Fibroblast of the aortic adventitia (primary cell): ENCODE measurements around the gene RHBDL2. TPM values are rescaled to one million over a fixed set of nuclear protein-coding genes. Genes with fewer than 3 reads are reported as not detected.

Source experiments
- DNase-seq: peaks from one replicate; pipeline ENCODE4 v3.0.0-alpha.2; 2010; ENCODE audit warnings: low read depth
- H3K4me3 ChIP-seq: 2 replicates; pipeline ENCODE4 v1.5.1; 2011; ENCODE audit warnings: low read depth, mild to moderate bottlenecking, control low read depth, low read length, moderate library complexity
- total RNA-seq: library from RNA; depleted of rRNA; stranded (reverse); fragments of >200 nt; gene quantifications from 2 replicates; pipeline ENCODE4 v1.2.3, GENCODE V29; 2012; ENCODE audit warnings: low replicate concordance
- TF ChIP-seq, protein P1 (sequence below): IDR thresholded peaks from 2 replicates; pipeline ENCODE4 v1.5.1; 2011; ENCODE audit warnings: mild to moderate bottlenecking, low read length, control low read depth, inconsistent platforms; ENCODE audit not compliant: insufficient read depth

RHBDL2 gene
- total RNA-seq, 1 donor: 0.81 TPM

GRCh38 chr1:38950553-38950952 is 8.9 kb upstream of the RHBDL2 start:
- H3K4me3 ChIP-seq: no peak overlapping the region
- DNase-seq: no peak
- TF ChIP-seq, protein P1, sequence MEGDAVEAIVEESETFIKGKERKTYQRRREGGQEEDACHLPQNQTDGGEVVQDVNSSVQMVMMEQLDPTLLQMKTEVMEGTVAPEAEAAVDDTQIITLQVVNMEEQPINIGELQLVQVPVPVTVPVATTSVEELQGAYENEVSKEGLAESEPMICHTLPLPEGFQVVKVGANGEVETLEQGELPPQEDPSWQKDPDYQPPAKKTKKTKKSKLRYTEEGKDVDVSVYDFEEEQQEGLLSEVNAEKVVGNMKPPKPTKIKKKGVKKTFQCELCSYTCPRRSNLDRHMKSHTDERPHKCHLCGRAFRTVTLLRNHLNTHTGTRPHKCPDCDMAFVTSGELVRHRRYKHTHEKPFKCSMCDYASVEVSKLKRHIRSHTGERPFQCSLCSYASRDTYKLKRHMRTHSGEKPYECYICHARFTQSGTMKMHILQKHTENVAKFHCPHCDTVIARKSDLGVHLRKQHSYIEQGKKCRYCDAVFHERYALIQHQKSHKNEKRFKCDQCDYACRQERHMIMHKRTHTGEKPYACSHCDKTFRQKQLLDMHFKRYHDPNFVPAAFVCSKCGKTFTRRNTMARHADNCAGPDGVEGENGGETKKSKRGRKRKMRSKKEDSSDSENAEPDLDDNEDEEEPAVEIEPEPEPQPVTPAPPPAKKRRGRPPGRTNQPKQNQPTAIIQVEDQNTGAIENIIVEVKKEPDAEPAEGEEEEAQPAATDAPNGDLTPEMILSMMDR: no peak

DNA sequence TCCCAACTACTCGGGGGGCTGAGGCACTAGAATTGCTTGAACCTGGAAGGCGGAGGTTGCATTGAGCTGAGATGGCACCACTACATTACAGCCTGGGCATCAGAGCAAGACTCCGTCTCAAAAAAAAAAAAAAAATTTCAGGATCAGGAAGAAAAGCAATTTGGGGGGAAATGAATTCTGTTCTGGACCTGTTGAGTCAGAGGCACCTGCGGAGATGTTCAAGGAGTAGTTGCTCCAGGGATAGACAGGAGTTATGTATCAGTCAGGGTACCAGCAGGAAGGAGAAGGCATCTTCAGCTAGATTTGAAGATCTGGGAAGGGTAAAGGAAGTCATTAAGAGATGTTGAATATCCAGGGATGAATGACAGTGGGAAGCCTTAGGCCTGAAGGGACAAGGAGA is 2.9 kb upstream of the RHBDL2 start:
- TF ChIP-seq, protein P1: no peak
- no peak for DNase-seq
- H3K4me3 ChIP-seq: no peak overlapping the region

DNA sequence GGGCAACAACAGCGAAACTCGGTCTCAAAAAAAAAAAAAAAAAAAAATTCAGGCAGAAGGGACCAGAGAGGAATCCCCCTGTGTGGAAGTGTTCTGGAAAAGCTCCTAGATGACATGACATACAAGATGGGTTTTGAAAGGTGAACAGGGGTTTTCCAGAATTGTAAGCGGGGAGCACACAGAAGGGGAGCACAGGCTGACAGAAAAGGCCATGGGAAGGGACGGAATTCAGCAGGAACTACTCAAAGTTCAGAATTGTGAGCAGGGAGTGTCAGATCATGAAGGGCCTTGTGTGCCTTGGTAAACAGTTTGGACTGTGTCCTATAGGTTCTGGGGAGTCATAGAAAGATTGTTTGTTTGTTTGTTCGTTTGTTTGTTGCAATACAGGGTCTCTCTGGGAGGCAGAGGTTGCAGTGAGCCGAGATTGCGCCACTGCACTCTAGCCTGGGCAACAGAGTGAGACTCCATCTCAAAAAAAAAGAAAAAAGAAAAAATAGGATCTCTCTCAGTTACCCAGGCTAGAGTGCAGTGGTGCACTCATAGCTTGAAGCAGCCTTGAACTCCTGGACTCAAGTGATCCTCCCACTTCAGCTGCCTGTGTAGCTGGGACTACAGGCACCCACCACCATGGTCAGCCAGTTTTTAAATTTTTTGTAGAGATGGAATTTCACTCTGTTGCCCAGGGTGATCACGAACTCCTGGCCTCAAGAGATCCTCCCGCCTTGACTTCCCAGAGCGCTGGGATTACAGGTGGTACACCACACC is 1.2 kb upstream of the RHBDL2 start:
- DNase-seq: no peak
- TF ChIP-seq, protein P1: no peak
- H3K4me3 ChIP-seq: no peak overlapping the region

DNA sequence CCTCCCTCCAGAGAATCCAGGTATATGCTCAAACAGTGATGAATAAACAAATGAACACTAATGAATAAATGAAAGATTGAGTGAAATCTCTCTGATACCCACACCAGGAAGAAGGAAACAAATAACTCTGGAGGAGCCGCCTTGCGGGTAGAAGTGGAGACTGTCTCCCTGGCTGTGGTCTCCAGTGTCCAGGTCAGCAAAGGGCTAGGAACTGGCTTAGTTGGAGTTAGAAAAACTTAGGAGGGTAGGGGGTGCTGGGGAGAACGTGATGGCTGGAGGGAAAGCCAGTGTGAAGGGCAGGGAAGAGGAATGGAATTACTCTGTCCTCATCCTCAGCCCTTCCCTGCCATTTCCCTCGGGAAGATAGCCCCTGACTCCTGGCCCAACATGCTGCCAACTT is 537 bp downstream of the RHBDL2 start:
- TF ChIP-seq, protein P1: no peak
- H3K4me3 ChIP-seq: peak overlapping the region; percentile 67
- DNase-seq: no peak

- DNase-seq: no peak
- no peak overlapping the region for H3K4me3 ChIP-seq
- TF ChIP-seq, protein P1: no peak
Observed at GRCh38 chr1:38940339-38941047, 1.1 kb downstream of the RHBDL2 start.

- no peak for DNase-seq
- no peak overlapping the region for H3K4me3 ChIP-seq
- TF ChIP-seq, protein P1: no peak
Observed at GRCh38 chr1:38938722-38939260, 2.8 kb downstream of the RHBDL2 start.
